HEK293 (cell line): ENCODE results near the gene IL23R.

Experiments
- CTCF ChIA-PET: fragments of 350-600 bp; formaldehyde crosslinking; extraction: SDS; loops from one replicate; lab custom pipeline; 2021; ENCODE audit warnings: antibody characterized with exemption; lab: Yijun Ruan, JAX
- POLR2A ChIA-PET: fragments of 300-600 bp; formaldehyde crosslinking; extraction: SDS; loops from one replicate; lab custom pipeline; 2020; ENCODE audit warnings: antibody characterized with exemption, inconsistent platforms; lab: Yijun Ruan, JAX
- H3K27ac ChIP-seq: fragments of 200-500 bp; sonication (Bioruptor generic); 2 replicates; pipeline ENCODE4 v1.5.1; 2014; ENCODE audit warnings: low read depth, low read length, control low read depth, inconsistent platforms; ENCODE audit errors: extremely low read depth
- H3K36me3 ChIP-seq, 2 experiments: fragments of 200-500 bp in 1 of 2; sonication (Bioruptor generic) in 1 of 2; 1 replicate in 1 of 2; 2 replicates in 1 of 2; pipeline ENCODE4 v1.5.1; 2014 to 2017; ENCODE audit warnings: inconsistent platforms in 2 of 2, low read length in 2 of 2; ENCODE audit not compliant: control insufficient read depth in 2 of 2, insufficient read depth in 1 of 2
- H3K4me1 ChIP-seq: fragments of 200-500 bp; sonication (Bioruptor generic); 2 replicates; pipeline ENCODE4 v1.5.1; 2014; ENCODE audit warnings: mild to moderate bottlenecking, low read length, inconsistent platforms; ENCODE audit not compliant: control insufficient read depth, insufficient read depth
- H3K4me3 ChIP-seq: 2 replicates; pipeline ENCODE4 v1.5.1; 2011; ENCODE audit warnings: low read depth, mild to moderate bottlenecking, control low read depth, low read length, moderate library complexity
- H3K9me3 ChIP-seq: fragments of 200-500 bp; sonication (Bioruptor generic); 2 replicates; pipeline ENCODE4 v1.5.1; 2014; ENCODE audit warnings: low read depth, low read length, inconsistent platforms; ENCODE audit not compliant: control insufficient read depth, insufficient read depth
- GFI1B ChIP-seq: fragments of 450-650 bp; formaldehyde crosslinking; IDR thresholded peaks from 2 replicates; pipeline ENCODE4 v1.5.1; 2016; ENCODE audit warnings: missing biosample characterization, missing genetic modification characterization
- GLI4 ChIP-seq: fragments of 450-650 bp; formaldehyde crosslinking; IDR thresholded peaks from 2 replicates; pipeline ENCODE4 v1.5.1; 2016; ENCODE audit warnings: missing biosample characterization, missing genetic modification characterization
- HIC1 ChIP-seq: fragments of 450-650 bp; formaldehyde crosslinking; IDR thresholded peaks from 2 replicates; pipeline ENCODE4 v1.5.1; 2016; ENCODE audit warnings: missing biosample characterization, missing genetic modification characterization
- KLF16 ChIP-seq: fragments of 450-650 bp; formaldehyde crosslinking; IDR thresholded peaks from 2 replicates; pipeline ENCODE4 v1.5.1; 2017; ENCODE audit warnings: missing biosample characterization, missing genetic modification characterization
- KLF17 ChIP-seq: fragments of 450-650 bp; formaldehyde crosslinking; IDR thresholded peaks from 2 replicates; pipeline ENCODE4 v1.5.1; 2016; ENCODE audit warnings: missing biosample characterization, missing genetic modification characterization
- PBX3 ChIP-seq: sonication (generic); formaldehyde crosslinking; IDR thresholded peaks from 2 replicates; pipeline ENCODE4 v1.8.1; 2022; ENCODE audit warnings: mild to moderate bottlenecking, moderate library complexity, missing genetic modification reagents
- PRDM6 ChIP-seq: fragments of 450-650 bp; formaldehyde crosslinking; IDR thresholded peaks from 2 replicates; pipeline ENCODE4 v1.5.1; 2017; ENCODE audit warnings: missing biosample characterization, missing genetic modification characterization
- SCRT1 ChIP-seq: fragments of 450-650 bp; formaldehyde crosslinking; IDR thresholded peaks from 2 replicates; pipeline ENCODE4 v1.5.1; 2016; ENCODE audit warnings: missing biosample characterization, missing genetic modification characterization, borderline replicate concordance
- ZBTB20 ChIP-seq: fragments of 450-650 bp; formaldehyde crosslinking; IDR thresholded peaks from 2 replicates; pipeline ENCODE4 v1.5.1; 2016; ENCODE audit warnings: missing biosample characterization, missing genetic modification characterization
- ZBTB8A ChIP-seq: fragments of 450-650 bp; formaldehyde crosslinking; IDR thresholded peaks from 2 replicates; pipeline ENCODE4 v1.5.1; 2016; ENCODE audit warnings: missing biosample characterization, missing genetic modification characterization
- ZNF112 ChIP-seq: fragments of 450-650 bp; formaldehyde crosslinking; IDR thresholded peaks from 2 replicates; pipeline ENCODE4 v1.5.0; 2017; ENCODE audit warnings: missing biosample characterization, missing genetic modification characterization
- ZNF132 ChIP-seq: fragments of 450-650 bp; formaldehyde crosslinking; IDR thresholded peaks from 2 replicates; pipeline ENCODE4 v1.5.1; 2017; ENCODE audit warnings: missing biosample characterization, missing genetic modification characterization, borderline replicate concordance
- ZNF138 ChIP-seq: fragments of 450-650 bp; formaldehyde crosslinking; IDR thresholded peaks from 2 replicates; pipeline ENCODE4 v1.5.1; 2016; ENCODE audit warnings: missing biosample characterization, missing genetic modification characterization, borderline replicate concordance
- ZNF155 ChIP-seq: fragments of 450-650 bp; formaldehyde crosslinking; IDR thresholded peaks from 2 replicates; pipeline ENCODE4 v1.5.1; 2016; ENCODE audit warnings: missing biosample characterization, missing genetic modification characterization
- ZNF266 ChIP-seq: fragments of 450-650 bp; formaldehyde crosslinking; IDR thresholded peaks from 2 replicates; pipeline ENCODE4 v1.5.1; 2016; ENCODE audit warnings: missing biosample characterization, missing genetic modification characterization, low read depth
- ZNF350 ChIP-seq: fragments of 450-650 bp; formaldehyde crosslinking; IDR thresholded peaks from 2 replicates; pipeline ENCODE4 v1.5.0; 2017; ENCODE audit warnings: missing biosample characterization, mild to moderate bottlenecking, missing genetic modification characterization
- ZNF362 ChIP-seq: fragments of 450-650 bp; formaldehyde crosslinking; IDR thresholded peaks from 2 replicates; pipeline ENCODE4 v1.5.1; 2016; ENCODE audit warnings: missing biosample characterization, missing genetic modification characterization
- ZNF48 ChIP-seq: fragments of 450-650 bp; formaldehyde crosslinking; IDR thresholded peaks from 2 replicates; pipeline ENCODE4 v1.5.1; 2016; ENCODE audit warnings: missing biosample characterization, missing genetic modification characterization
- ZNF488 ChIP-seq: fragments of 450-650 bp; formaldehyde crosslinking; IDR thresholded peaks from 2 replicates; pipeline ENCODE4 v1.5.1; 2016; ENCODE audit warnings: missing biosample characterization, missing genetic modification characterization
- ZNF501 ChIP-seq: fragments of 450-650 bp; formaldehyde crosslinking; IDR thresholded peaks from 2 replicates; pipeline ENCODE4 v1.5.1; 2016; ENCODE audit warnings: missing biosample characterization, missing genetic modification characterization
- ZNF580 ChIP-seq: fragments of 450-650 bp; formaldehyde crosslinking; IDR thresholded peaks from 2 replicates; pipeline ENCODE4 v1.5.1; 2016; ENCODE audit warnings: missing biosample characterization, missing genetic modification characterization
- ZNF585B ChIP-seq: fragments of 450-650 bp; formaldehyde crosslinking; IDR thresholded peaks from 2 replicates; pipeline ENCODE4 v1.5.1; 2016; ENCODE audit warnings: missing biosample characterization, missing genetic modification characterization
- ZNF596 ChIP-seq: fragments of 450-650 bp; IDR thresholded peaks from 2 replicates; pipeline ENCODE4 v1.5.0; 2018; ENCODE audit warnings: missing biosample characterization, mild to moderate bottlenecking, missing genetic modification characterization, moderate library complexity

The IL23R gene

GRCh38 chr1:67189953-67190352, 23.7 kb downstream of the IL23R start (continued):
- no peak for TF ChIP-seq KLF17
- no peak for TF ChIP-seq ZNF112 (tag by site-specific recombination)
- no peak for TF ChIP-seq ZNF488 (tag by site-specific recombination)
- TF ChIP-seq PRDM6 (tag by site-specific recombination), result no peak
- TF ChIP-seq ZNF585B (tag by site-specific recombination), result no peak
- TF ChIP-seq ZNF596, result no peak
- TF ChIP-seq ZNF362 (tag by site-specific recombination), result no peak
- TF ChIP-seq PBX3 (CRISPR knock-in tag), result no peak
- no peak for TF ChIP-seq GLI4 (tag by site-specific recombination)
- no peak for TF ChIP-seq ZNF48
- no peak for TF ChIP-seq ZNF155 (tag by site-specific recombination)
- no peak for TF ChIP-seq ZNF138 (tag by site-specific recombination)
- TF ChIP-seq ZNF132 (tag by site-specific recombination), result no peak
- TF ChIP-seq GFI1B (tag by site-specific recombination), result no peak

GRCh38 chr1:67190410-67190809, 24.2 kb downstream of the IL23R start:
- H3K36me3 ChIP-seq, result no peaks in the 10 kb centered on the region
- H3K27ac ChIP-seq, result no peak overlapping the region
- POLR2A ChIA-PET, result interaction anchor here (0.6 kb wide), 1 partner anchor 12 kb away, joined by 3 read pairs; no protein-coding TSS in a partner anchor
- no peaks in the 10 kb centered on the region for H3K9me3 ChIP-seq
- TF ChIP-seq GFI1B (tag by site-specific recombination) (no peak), KLF16 (no peak), ZNF350 (tag by site-specific recombination) (no peak), ZNF580 (tag by site-specific recombination) (no peak), ZNF266 (no peak), ZBTB20 (tag by site-specific recombination) (no peak), ZBTB8A (tag by site-specific recombination) (no peak), HIC1 (tag by site-specific recombination) (no peak), ZNF501 (tag by site-specific recombination) (no peak), SCRT1 (tag by site-specific recombination) (no peak)
- TF ChIP-seq, all 188 proteins: peak for 0
- H3K4me1 ChIP-seq, result no peaks in the 10 kb centered on the region
- CTCF ChIA-PET, result interaction anchor here (0.6 to 1.3 kb wide), 3 partner anchors 24 to 151 kb away, joined by 3 to 4 read pairs (median 3); no protein-coding TSS in a partner anchor
- no peak overlapping the region for H3K4me3 ChIP-seq
